Measurements from ENCODE around the gene DCBLD2.

DNA sequence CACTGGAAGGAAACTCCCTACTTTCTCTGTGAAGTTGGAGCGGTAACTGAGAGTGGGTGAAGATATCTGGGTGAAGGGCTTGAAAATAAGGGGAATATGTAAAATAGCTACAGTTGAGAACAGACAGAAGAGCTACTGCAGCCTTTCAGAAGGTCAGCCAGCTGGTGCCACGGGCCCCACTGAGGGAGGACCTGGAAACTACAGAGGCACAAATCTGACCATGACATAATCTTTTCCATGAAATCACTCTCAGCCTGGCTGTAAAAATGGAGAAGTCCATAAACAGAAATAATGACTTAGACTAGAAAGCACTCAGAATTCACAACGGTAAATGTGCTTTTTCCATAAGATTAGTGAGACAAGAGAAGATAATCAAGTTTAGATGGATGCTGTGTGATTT lies 91.9 kb downstream of the DCBLD2 start:
- TF ChIP-seq EZH2 (IDR thresholded peaks at IDR 0.05; ENCODE audit: borderline replicate concordance, low read depth, low read length, poor library complexity, severe bottlenecking) (no peak), CTCF (conservative IDR thresholded peaks at IDR 0.05; ENCODE audit: low read depth, low read length) (no peak)
